Lung (tissue), 12 donors: ENCODE data around the gene PGAP1. TPM values are rescaled to one million over a fixed set of nuclear protein-coding genes. Genes with fewer than 3 reads are reported as not detected.
A peak's percentile ranks its signal among the peaks of the same experiment; 100 is the strongest.

ENCODE experiments used
- ATAC-seq: fragments of 200-7000 bp; cut with Tn5 transposase; one replicate; pipeline ENCODE4 v1.9.1; 2020; ENCODE audit warnings: moderate number of reproducible peaks; ENCODE audit not compliant: insufficient read depth, low FRiP score
- DNase-seq, 3 donors: peaks; one replicate each; pipeline ENCODE4 v3.0.0-alpha.2; 2013 to 2017
- H3K27ac ChIP-seq, 2 donors: one replicate each; pipeline ENCODE4 v1.5.1; 2013; ENCODE audit warnings: mild to moderate bottlenecking in 2 of 2, moderate library complexity in 2 of 2, control low read depth in 1 of 2, inconsistent platforms in 1 of 2, low read depth in 1 of 2, low read length in 1 of 2
- H3K27me3 ChIP-seq, 3 donors: one replicate each; pipeline ENCODE4 v1.5.1; 2013; ENCODE audit warnings: low read length in 2 of 3; ENCODE audit not compliant: control insufficient read depth in 3 of 3, insufficient read depth in 3 of 3
- H3K36me3 ChIP-seq, 4 donors: one replicate each; pipeline ENCODE4 v1.5.1; 2013; ENCODE audit warnings: low read length in 4 of 4, mild to moderate bottlenecking in 1 of 4, moderate library complexity in 1 of 4; ENCODE audit not compliant: control insufficient read depth in 4 of 4, insufficient read depth in 4 of 4
- H3K4me1 ChIP-seq, 5 donors: one replicate each; pipeline ENCODE4 v1.5.1; 2013; ENCODE audit warnings: low read length in 5 of 5, mild to moderate bottlenecking in 2 of 5, moderate library complexity in 1 of 5; ENCODE audit not compliant: control insufficient read depth in 5 of 5, insufficient read depth in 5 of 5
- H3K4me3 ChIP-seq: one replicate; pipeline ENCODE4 v1.5.1; 2013; ENCODE audit warnings: mild to moderate bottlenecking, control low read depth, moderate library complexity
- H3K9ac ChIP-seq, 2 donors: one replicate each; pipeline ENCODE4 v1.5.1; 2013; ENCODE audit warnings: low read length in 2 of 2, control low read depth in 1 of 2; ENCODE audit not compliant: insufficient read depth in 1 of 2
- H3K9me3 ChIP-seq, 4 donors: one replicate each; pipeline ENCODE4 v1.5.1; 2013; ENCODE audit warnings: low read length in 3 of 4, mild to moderate bottlenecking in 1 of 4, moderate library complexity in 1 of 4; ENCODE audit not compliant: control insufficient read depth in 4 of 4, insufficient read depth in 3 of 4
- CTCF ChIP-seq: IDR thresholded peaks from 2 replicates; pipeline ENCODE4 v1.5.1; 2012; ENCODE audit warnings: mild to moderate bottlenecking; ENCODE audit errors: control extremely low read depth, extremely low read depth
- WGBS, 2 donors: extraction: QIAGEN DNeasy Blood & Tissue Kit; methylation state at CpG; one replicate each; pipeline ENCODE4 v1.1.7; 2013; 5-methylcytosine and 5-hydroxymethylcytosine counted together
- polyA plus RNA-seq, 2 donors: library from polyadenylated mRNA; stranded (reverse); fragments of 200-250 nt; gene quantifications; one replicate each; pipeline ENCODE4 v1.2.1, GENCODE V29; 2013
- total RNA-seq, 2 donors: library from RNA; depleted of rRNA in 1 of 2; stranded (reverse); fragments of >200 nt in 1 of 2; gene quantifications; one replicate each; pipeline ENCODE4 v1.2.1, GENCODE V29; 2014 to 2021
- donor health status: control.
- donor health status: control.
- donor health status: Bipolar disorder and iron deficiency.
- donor health status: healthy.
- donor health status: DM: yes; HTN: yes; CAD: no.

PGAP1 gene
- total and polyA plus RNA-seq, 4 donors, result 1.4 to 34.1 (median 7.0) TPM

GRCh38 chr2:196849895-196850294, 76.6 kb downstream of the PGAP1 start:
- ATAC-seq (no peak), DNase-seq (peak in 2 of 3 donors; percentile 15 to 33)
- no peaks in the 10 kb centered on the region for H3K27me3 ChIP-seq
- H3K9ac ChIP-seq, result no peak overlapping the region
- H3K4me1 ChIP-seq, result no peaks in the 10 kb centered on the region
- peaks cover 0 to 7% (median 1%) of the 10 kb centered on the region in 4 donors for H3K36me3 ChIP-seq
- H3K27ac ChIP-seq, result no peak overlapping the region
- TF ChIP-seq CTCF, result no peak
- H3K4me3 ChIP-seq, result no peak overlapping the region
- H3K9me3 ChIP-seq, result no peaks in the 10 kb centered on the region

- Histone ChIP-seq H3K9me3 (no peaks in the 10 kb centered on the region), H3K4me1 (no peaks in the 10 kb centered on the region), H3K9ac (no peak overlapping the region), H3K27ac (no peak overlapping the region), H3K4me3 (no peak overlapping the region), H3K27me3 (no peaks in the 10 kb centered on the region), H3K36me3 (peaks cover 0 to 11% (median 4%) of the 10 kb centered on the region in 4 donors)
- DNase-seq (no peak), ATAC-seq (no peak)
- TF ChIP-seq CTCF, result no peak
Observed at GRCh38 chr2:196846295-196846694, 80.2 kb downstream of the PGAP1 start.

- Histone ChIP-seq H3K4me3 (no peak overlapping the region), H3K27ac (no peak overlapping the region), H3K36me3 (peaks cover 0 to 20% (median 8%) of the 10 kb centered on the region in 4 donors), H3K4me1 (no peaks in the 10 kb centered on the region), H3K27me3 (no peaks in the 10 kb centered on the region), H3K9me3 (no peaks in the 10 kb centered on the region), H3K9ac (no peak overlapping the region)
- WGBS, 2 donors, result 89 to 90% methylated on average over 3 of the region's 3 CpGs
- no peak for ATAC-seq
- TF ChIP-seq CTCF, result no peak
- no peak for DNase-seq
Observed at GRCh38 chr2:196845371-196845770, 81.1 kb downstream of the PGAP1 start.

- Histone ChIP-seq H3K27me3 (no peaks in the 10 kb centered on the region), H3K4me3 (no peak overlapping the region), H3K36me3 (peaks cover 6 to 23% (median 9%) of the 10 kb centered on the region in 4 donors), H3K9ac (no peak overlapping the region), H3K27ac (no peak overlapping the region), H3K9me3 (no peaks in the 10 kb centered on the region), H3K4me1 (no peaks in the 10 kb centered on the region)
- no peak for TF ChIP-seq CTCF
- DNase-seq (no peak), ATAC-seq (no peak)
- 95 to 97% methylated on average over 2 of the region's 2 CpGs for WGBS, 2 donors
Observed at GRCh38 chr2:196840171-196840570, 86.3 kb downstream of the PGAP1 start.
